Measurements from ENCODE around the gene GMPR. TPM values are rescaled to one million over a fixed set of nuclear protein-coding genes. Genes with fewer than 3 reads are reported as not detected.

Gene GMPR
- total and polyA plus RNA-seq, 12 donors = 17.0 to 49.1 (median 26.3) TPM

DNA sequence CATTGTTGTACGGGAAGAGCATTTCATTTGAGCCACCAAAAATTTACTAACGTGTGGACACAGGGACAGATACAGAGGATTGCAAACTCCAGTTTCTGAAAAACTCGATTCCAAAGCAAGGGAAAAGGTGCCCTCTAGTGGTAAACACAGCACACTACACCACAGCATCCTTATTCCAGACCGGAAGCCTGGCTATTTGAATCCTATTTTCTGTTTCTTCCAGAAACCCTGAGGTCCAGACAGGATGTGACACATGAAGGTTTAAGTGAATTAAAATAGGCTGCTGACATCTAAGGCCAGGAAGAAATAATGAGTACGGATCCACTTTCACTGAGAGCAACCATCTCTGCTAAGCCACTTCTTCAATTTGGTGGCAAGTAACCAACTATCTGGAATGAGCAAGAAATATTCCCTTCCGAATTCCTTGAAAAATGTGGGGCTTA, 31.8 kb upstream of the GMPR start:
- intact Hi-C loops (cut with DNase I) = no loop called here
- no peaks in the 10 kb centered on the region for H3K9me3 ChIP-seq (replicated peaks in 1 of 3)
- TF ChIP-seq, protein P1, sequence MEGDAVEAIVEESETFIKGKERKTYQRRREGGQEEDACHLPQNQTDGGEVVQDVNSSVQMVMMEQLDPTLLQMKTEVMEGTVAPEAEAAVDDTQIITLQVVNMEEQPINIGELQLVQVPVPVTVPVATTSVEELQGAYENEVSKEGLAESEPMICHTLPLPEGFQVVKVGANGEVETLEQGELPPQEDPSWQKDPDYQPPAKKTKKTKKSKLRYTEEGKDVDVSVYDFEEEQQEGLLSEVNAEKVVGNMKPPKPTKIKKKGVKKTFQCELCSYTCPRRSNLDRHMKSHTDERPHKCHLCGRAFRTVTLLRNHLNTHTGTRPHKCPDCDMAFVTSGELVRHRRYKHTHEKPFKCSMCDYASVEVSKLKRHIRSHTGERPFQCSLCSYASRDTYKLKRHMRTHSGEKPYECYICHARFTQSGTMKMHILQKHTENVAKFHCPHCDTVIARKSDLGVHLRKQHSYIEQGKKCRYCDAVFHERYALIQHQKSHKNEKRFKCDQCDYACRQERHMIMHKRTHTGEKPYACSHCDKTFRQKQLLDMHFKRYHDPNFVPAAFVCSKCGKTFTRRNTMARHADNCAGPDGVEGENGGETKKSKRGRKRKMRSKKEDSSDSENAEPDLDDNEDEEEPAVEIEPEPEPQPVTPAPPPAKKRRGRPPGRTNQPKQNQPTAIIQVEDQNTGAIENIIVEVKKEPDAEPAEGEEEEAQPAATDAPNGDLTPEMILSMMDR (IDR thresholded peaks at IDR 0.05) = peak; percentile 94 to 99 (median 97)
- no peak for TF ChIP-seq POLR2A (IDR thresholded peaks at IDR 0.05)
- no peak overlapping the region for H3K4me3 ChIP-seq
- no peak overlapping the region for H3K27ac ChIP-seq
- H3K36me3 ChIP-seq (replicated peaks in 1 of 2) = no peaks in the 10 kb centered on the region
- H3K27me3 ChIP-seq = no peaks in the 10 kb centered on the region
- peak; percentile 48 to 87 (median 70) for DNase-seq
- WGBS, 4 donors = 4 to 7% (median 5%) methylated on average over 6 of the region's 6 CpGs
- no peaks in the 10 kb centered on the region for H3K4me1 ChIP-seq (replicated peaks in 1 of 2)

DNA sequence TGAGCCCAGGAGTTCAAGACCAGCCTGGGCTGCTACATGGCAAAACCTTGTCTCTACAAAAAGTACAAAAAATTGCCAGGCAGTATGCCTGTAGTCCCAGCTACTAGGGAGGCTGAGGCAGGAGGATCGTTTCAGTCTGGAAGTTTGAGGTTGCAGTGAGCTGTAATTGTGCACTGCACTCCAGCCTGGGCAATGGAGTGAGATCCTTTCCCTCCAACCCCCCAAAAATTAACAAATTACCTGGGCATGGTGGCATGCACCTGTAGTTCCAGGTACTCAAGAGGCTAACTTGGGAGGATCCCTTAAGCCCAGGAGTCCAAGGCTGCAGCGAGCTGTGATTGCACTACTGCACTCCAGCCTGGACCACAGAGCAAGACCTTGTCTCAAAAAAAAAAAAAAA, 29.4 kb upstream of the GMPR start:
- Histone ChIP-seq H3K4me1 (replicated peaks in 1 of 2) (peaks cover under 1 to 2% of the 10 kb centered on the region in 2 donors), H3K4me3 (no peak overlapping the region), H3K36me3 (replicated peaks in 1 of 2) (no peaks in the 10 kb centered on the region), H3K9me3 (replicated peaks in 1 of 3) (no peaks in the 10 kb centered on the region), H3K27ac (no peak overlapping the region), H3K27me3 (no peaks in the 10 kb centered on the region)
- intact Hi-C loops (cut with DNase I) = no loop called here
- no peak for TF ChIP-seq POLR2A (IDR thresholded peaks at IDR 0.05)
- TF ChIP-seq, protein P1 (IDR thresholded peaks at IDR 0.05) = no peak
- WGBS, 4 donors = 54 to 67% (median 56%) methylated on average over 2 of the region's 2 CpGs
- DNase-seq = no peak

DNA sequence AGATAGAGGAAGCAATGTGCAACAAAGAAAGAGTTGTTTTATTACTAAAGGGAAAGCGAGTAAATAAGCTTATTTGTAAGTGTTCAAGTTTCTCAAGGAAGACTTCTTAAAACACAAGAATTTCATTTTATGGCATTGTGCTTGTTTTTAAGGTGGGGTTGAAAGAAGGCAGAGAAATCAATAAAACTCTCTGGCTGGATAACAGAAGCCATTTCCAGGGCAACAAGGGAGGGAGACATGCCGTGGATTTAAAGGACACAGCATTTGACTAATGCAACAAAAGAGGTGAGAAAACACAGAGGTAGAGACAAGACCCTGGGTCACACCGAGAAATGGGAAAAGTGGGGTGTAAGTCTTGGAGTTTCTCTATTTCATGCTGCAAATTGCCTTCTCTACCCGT, 28.8 kb upstream of the GMPR start:
- DNase-seq = no peak
- TF ChIP-seq, protein P1 (IDR thresholded peaks at IDR 0.05) = no peak
- TF ChIP-seq POLR2A (IDR thresholded peaks at IDR 0.05) = no peak
- no peaks in the 10 kb centered on the region for H3K27me3 ChIP-seq
- H3K4me3 ChIP-seq = no peak overlapping the region
- H3K9me3 ChIP-seq (replicated peaks in 1 of 3) = no peaks in the 10 kb centered on the region
- no peak overlapping the region for H3K27ac ChIP-seq
- H3K4me1 ChIP-seq (replicated peaks in 1 of 2) = peaks cover 6 to 8% of the 10 kb centered on the region in 2 donors
- intact Hi-C loops (cut with DNase I) = no loop called here
- 66 to 73% (median 69%) methylated on average over 4 of the region's 4 CpGs for WGBS, 4 donors
- no peaks in the 10 kb centered on the region for H3K36me3 ChIP-seq (replicated peaks in 1 of 2)

DNA sequence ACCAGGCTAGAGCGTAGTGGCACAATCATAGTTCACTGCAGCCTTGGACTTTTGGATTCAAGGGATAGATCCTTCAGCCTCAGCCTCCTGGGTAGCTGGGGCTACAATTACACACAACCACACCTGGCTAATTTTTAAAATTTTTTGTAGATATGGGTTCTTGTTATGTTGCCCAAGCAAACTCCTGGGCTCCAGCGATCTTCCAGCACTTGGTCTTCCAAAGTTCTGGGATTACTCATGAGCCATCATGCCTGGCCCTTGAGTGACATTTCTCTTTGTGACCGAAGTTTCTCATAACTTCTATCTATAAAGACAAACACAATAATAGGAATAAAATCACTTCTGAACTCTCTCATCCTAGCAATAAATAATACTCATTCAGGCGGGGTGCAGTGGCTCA, 26.1 kb upstream of the GMPR start:
- intact Hi-C loops (cut with DNase I) = no loop called here
- no peak for TF ChIP-seq POLR2A (IDR thresholded peaks at IDR 0.05)
- TF ChIP-seq, protein P1 (IDR thresholded peaks at IDR 0.05) = no peak
- no peaks in the 10 kb centered on the region for H3K27me3 ChIP-seq
- H3K4me1 ChIP-seq (replicated peaks in 1 of 2) = peaks cover 16 to 23% of the 10 kb centered on the region in 2 donors
- H3K27ac ChIP-seq = no peak overlapping the region
- H3K9me3 ChIP-seq (replicated peaks in 1 of 3) = no peaks in the 10 kb centered on the region
- H3K4me3 ChIP-seq = no peak overlapping the region
- no peak for DNase-seq
- 91 to 96% (median 94%) methylated on average over 4 of the region's 4 CpGs for WGBS, 4 donors
- H3K36me3 ChIP-seq (replicated peaks in 1 of 2) = no peaks in the 10 kb centered on the region

All from adrenal gland (tissue), 12 donors.